Jurkat, Clone E6-1 (cell line): ENCODE measurements around the gene CAMTA2.

Experiments
- DNase-seq: peaks from one replicate; pipeline ENCODE4 v3.0.0-alpha.2; 2011; ENCODE audit warnings: low read depth, low spot score
- H3K4me3 ChIP-seq: 2 replicates; pipeline ENCODE4 v1.5.1; 2011; ENCODE audit warnings: mild to moderate bottlenecking, low read length, control low read depth, moderate library complexity

CAMTA2 gene

GRCh38 chr17:5003214-5003867, 15.9 kb upstream of the CAMTA2 start:
- H3K4me3 ChIP-seq, result no peak overlapping the region
- no peak for DNase-seq

GRCh38 chr17:5002121-5002788, 14.8 kb upstream of the CAMTA2 start:
- H3K4me3 ChIP-seq, result no peak overlapping the region
- no peak for DNase-seq

GRCh38 chr17:5000237-5000639, 12.8 kb upstream of the CAMTA2 start:
- DNase-seq, result no peak
- H3K4me3 ChIP-seq, result no peak overlapping the region

DNA sequence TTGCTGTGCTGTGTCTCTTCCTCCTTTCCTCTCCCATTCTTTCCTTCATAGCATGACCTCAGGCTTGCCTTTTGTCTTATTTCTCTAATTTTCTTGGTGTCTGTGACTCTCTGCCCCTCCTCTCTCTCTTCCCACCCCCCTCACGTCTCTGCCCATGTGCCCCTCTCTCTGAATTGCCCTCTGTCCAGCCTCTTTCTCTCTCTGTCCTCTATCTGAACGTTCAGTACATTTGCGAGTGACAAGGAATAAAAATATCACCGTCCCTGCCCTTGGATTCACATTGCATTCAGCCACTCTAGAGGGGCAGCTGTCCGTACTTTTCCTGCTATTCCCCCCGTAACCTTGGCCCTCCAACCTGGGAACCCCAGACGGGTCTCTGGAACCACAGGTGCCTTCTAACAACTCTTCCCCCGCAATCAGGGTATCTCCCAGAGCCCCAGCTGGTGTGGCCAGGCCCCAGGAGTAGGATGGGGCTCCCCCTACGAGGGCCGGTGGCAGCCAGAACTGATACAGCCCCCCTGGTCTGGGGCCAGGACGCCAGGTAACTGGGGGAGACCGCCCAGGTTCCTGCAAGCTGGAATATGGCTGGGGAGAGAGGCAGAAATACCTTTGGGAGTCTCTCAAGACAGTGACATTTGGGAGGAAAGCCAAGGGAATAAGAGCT, 12.1 kb upstream of the CAMTA2 start:
- no peak overlapping the region for H3K4me3 ChIP-seq

DNA sequence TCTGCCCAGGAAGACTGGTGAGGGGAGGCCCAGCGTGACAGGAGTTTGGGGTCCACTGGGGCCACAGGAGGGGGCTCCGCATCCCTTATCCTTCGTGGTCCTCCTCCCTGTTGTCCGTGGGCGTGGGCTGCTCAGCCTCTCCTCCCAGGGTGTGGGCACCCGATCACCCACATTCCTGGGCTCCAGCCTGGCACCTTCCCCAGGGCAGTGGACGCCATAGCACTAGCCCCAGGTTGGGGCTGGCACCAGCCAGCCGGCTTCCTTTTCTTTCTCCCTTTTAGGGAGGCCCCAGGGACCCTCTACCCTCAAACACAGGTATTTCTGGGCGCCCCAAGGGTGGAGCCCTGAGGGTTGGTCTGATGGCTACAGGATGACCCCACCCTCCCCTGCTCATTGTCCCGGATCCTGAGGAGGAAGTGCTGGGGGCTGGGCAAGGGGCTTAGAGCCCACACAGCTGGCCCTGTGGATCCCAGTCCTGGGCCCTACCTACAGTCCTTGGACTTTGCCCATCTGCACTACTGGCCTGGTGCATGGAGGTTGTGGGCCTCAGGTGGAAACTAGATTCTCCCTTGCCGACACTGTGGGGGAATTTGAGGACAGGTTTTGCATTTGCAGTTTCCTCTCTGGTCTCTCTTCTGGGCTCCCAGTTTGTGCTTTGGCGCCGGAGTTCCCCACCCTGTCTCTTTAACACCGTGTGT, 11.4 kb upstream of the CAMTA2 start:
- peak overlapping the region; percentile 66 for H3K4me3 ChIP-seq
- no peak for DNase-seq

More for the DNA sequence above, 12.1 kb upstream of the CAMTA2 start:
- DNase-seq, result no peak

- no peak for DNase-seq
- peak overlapping the region; percentile 66 for H3K4me3 ChIP-seq
Measured at GRCh38 chr17:4998027-4998731, 10.7 kb upstream of the CAMTA2 start.

DNA sequence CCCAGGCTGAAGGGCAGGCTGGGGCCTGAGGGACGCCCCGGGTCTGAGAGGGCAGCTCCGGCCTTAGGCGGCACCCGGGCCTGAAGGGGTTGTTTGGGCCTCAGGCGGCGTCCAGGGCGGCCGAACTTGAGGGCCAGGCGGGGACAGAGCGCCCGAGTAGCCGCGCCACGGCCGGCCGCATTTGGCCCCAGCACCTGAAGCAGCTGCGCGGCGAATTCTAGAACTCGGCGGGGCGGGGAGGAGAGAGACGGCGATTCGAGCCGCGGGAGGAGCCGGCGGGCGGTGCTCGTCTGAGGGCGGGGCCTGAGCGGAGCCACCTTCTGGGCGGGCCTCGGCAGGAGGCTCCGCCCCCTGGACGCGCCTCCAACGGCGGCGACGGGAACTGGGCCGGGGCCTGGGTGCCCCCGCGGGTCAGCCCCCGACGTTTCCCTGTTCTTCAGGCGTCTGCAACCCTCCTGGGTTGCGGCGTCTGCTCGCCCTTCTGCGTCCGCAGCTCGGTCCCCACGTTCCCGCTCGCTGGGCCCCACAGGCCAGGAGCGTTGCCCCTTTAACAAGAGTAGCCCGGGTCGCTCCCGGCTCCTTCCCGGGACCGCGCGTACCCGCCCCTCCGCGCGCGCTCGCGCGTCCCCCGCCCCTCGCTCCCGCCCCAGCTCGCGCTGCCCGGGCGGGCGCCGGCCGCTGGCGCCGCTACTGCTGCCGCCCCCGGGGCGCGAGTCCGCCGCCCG, 10.0 kb upstream of the CAMTA2 start, which contains the start of the genes INCA1 and KIF1C:
Gene INCA1, minus strand, starts transcription at position 221 of the 725 bp plus-strand sequence. CDS start 3,085 bp downstream, outside the sequence.
Gene KIF1C, plus strand, starts transcription at position 649 of the 725 bp plus-strand sequence. CDS start 2,297 bp downstream, outside the sequence.
- DNase-seq, result peak; percentile 71
- H3K4me3 ChIP-seq, result peak within 1 kb of the TSS; percentile 66

GRCh38 chr17:4994081-4994595, 6.7 kb upstream of the CAMTA2 start:
- DNase-seq, result no peak
- no peak overlapping the region for H3K4me3 ChIP-seq

DNA sequence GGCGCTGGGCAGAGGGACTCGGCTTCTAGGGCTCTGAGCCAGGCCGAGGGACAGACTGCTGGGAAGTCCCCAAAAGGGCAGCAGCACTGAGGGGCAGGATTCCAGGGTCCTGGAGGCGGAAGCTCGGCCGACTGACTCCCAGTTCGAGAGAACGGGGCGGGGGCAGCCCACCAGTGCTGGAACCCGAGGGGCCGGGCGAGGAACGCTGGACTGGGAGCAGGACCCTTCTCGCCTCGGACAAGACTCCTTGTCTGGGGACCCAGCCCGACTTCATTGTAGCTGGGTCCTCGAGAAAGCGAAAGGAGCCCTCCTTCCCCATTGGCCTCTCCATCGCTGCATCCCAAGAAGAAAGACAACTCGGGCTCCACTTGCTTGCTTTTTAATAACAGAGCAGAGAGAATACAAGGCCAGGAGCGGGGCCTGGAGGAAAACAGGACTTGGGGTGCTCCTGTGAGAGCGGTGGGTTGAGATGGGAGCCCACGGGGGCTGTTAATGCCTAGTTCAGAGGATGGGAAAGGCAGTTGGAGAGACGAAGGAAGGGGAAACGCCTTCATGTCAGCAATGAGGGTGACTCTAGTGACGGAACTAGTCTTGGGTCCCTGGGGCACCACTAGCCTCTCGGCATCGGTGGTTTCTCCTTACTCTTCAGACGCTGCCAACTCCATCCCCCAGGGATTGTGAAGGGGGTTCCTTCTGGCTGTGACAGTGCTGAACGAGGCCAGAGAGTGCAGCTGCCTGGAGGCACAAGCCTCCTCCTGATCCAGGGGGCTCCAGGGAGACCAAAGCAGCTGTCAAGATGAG, 492 bp upstream of the CAMTA2 start:
- peak overlapping the region; percentile 78 for H3K4me3 ChIP-seq

GRCh38 chr17:4986403-4986802, 1.1 kb downstream of the CAMTA2 start:
- no peak for DNase-seq
- H3K4me3 ChIP-seq, result peak overlapping the region; percentile 78

More for the DNA sequence above, 492 bp upstream of the CAMTA2 start:
- no peak for DNase-seq

- no peak for DNase-seq
- H3K4me3 ChIP-seq, result no peak overlapping the region
Measured at GRCh38 chr17:4982305-4982704, 5.2 kb downstream of the CAMTA2 start.

DNA sequence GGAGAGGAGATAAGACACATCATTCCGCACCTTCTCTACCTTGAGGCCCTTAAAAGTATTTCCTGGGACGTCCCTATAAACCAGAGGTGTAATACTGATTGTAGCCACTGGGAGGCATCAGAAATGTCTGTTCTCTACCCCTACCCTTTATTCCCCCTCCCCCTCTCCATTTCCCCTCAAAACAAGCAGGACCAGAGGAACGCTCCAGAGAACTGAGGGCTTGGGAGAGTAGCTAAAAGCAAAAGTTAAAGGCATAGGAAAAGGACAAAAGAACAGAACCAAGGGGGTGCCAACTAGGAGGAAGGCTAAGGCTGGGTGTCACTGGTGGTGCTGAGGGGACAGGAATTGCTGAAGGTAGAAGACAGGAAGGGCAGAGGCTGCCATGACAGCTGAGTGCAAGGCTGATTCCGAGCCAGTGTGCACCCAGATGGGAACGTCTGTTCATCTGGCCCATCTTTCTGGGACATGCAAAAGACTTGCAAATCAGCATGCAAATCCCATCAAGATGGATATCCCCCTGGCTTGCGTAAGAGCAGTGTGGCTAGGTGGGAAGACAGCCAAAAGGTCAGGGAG, 6.7 kb downstream of the CAMTA2 start:
- DNase-seq, result peak; percentile 81
- H3K4me3 ChIP-seq, result no peak overlapping the region

- no peak overlapping the region for H3K4me3 ChIP-seq
- no peak for DNase-seq
Measured at GRCh38 chr17:4978726-4979125, 8.7 kb downstream of the CAMTA2 start.

DNA sequence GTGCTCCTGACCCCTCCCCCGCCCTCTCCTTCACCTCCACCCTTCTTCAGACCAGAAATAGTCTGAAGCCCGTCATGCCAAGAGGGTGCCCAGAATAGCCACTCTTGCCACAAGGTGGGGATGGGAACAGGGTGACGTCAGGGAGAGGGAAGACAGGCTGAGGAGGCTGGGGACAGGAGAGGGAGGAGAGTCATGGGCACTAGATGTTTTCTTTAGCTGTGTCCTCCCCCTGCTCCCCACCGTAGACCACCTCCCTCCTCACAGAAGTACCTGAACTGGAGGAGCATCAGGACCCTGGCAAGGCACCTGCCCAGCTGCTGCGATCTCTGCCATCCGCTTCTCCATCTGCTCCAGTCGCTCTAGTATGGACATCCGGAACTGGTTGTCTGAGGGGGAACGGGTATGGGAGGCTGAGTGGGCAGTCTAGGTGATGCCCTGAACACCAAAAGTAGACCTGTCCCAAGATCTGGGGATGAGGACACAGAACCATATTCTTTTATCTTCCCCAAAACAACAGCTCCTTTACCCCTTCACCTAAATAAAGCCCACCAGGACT, 13.3 kb downstream of the CAMTA2 start:
- no peak overlapping the region for H3K4me3 ChIP-seq
- DNase-seq, result no peak

DNA sequence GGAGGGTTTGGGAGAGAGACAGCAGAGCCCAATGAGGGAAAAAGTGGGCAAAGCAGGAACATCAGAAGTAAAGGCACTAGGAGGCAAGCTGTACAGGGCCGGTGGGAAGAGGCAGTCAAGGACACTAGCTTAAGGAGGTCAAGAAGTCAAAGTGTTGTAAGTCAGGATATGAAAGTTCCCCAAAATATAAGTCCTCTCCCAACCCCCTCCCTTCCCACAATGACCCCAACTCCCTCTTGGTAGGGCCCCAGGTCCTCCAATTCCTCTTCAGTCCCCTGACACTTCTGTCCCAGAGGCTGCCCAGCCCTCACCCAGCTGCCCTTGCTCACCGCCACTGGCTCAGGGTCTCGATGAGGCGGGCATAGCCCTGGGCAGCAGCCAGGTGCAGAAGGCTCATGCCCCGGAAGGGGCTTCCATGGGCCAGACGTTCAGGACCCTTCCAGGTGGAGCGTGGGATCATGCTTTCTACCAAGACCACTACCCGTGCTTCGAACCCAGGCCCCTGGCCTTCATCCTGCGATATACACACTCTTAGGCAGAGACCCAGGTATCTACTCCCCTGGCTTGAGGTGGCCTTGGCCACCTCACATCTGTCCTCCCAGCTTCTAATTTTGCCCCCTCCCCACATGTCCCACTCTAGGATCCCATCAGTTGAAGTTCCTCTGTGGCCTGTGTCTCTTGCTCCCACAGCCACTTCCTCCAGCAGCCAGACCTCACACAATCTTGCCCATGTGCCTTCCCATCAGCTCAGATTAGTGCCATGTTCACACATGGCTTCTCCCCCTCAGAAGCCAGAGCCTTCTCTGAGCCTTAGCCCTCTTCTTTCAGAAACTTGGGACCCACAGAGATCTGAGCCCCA, 14.0 kb downstream of the CAMTA2 start:
- no peak for DNase-seq
- no peak overlapping the region for H3K4me3 ChIP-seq

DNA sequence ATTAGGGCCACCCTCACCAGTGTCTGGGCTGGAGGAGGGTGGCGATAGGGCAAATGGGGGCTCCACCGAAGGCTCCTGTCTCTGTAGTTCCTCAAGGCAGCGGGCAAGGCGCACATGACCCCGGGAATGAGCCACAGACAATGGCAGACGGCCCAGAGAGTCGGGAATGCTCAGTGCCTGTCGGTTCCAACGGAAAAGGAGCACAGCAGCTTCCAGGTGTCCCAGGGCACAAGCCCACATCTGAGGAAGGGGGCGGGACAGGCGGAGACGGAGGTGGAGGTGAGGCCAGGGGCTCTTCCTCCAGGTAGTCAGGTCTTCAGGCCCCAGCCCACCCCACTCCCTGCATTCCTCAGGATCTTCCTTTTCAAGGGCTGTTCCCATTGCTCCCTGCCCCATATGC, 14.7 kb downstream of the CAMTA2 start:
- H3K4me3 ChIP-seq, result no peak overlapping the region
- DNase-seq, result no peak
